IPS-20b (cell line): Measurements from ENCODE around the gene MSI2.
A peak's percentile ranks its signal among the peaks of the same experiment; 100 is the strongest.
"Not testable (repeated sequence)": the region's sequence is repeated elsewhere in the genome, so short reads cannot be mapped to it uniquely, and the experiment has no call there.

Experiments
- H3K27ac ChIP-seq: one replicate; pipeline ENCODE4 v1.5.1; 2013; ENCODE audit warnings: low read length
- H3K27me3 ChIP-seq: 2 replicates; pipeline ENCODE4 v1.6.1; 2013; ENCODE audit warnings: mild to moderate bottlenecking, low read length, inconsistent platforms; ENCODE audit not compliant: insufficient read depth
- H3K36me3 ChIP-seq: 2 replicates; pipeline ENCODE4 v1.6.1; 2013; ENCODE audit warnings: low read depth, mild to moderate bottlenecking, inconsistent platforms, low read length, moderate library complexity; ENCODE audit not compliant: insufficient read depth
- H3K4me1 ChIP-seq: 2 replicates; pipeline ENCODE4 v1.6.1; 2013; ENCODE audit warnings: mild to moderate bottlenecking, control low read depth, inconsistent platforms, low read length, moderate library complexity; ENCODE audit not compliant: insufficient read depth
- H3K4me3 ChIP-seq: 2 replicates; pipeline ENCODE4 v1.5.1; 2013; ENCODE audit warnings: mild to moderate bottlenecking, low read length, inconsistent platforms
- H3K9ac ChIP-seq: 2 replicates; pipeline ENCODE4 v1.6.1; 2013; ENCODE audit warnings: low read depth, mild to moderate bottlenecking, inconsistent platforms, low read length, moderate library complexity
- H3K9me3 ChIP-seq: 2 replicates; pipeline ENCODE4 v1.6.1; 2013; ENCODE audit warnings: mild to moderate bottlenecking, low read depth, low read length, inconsistent platforms; ENCODE audit not compliant: insufficient read depth

MSI2 gene

DNA sequence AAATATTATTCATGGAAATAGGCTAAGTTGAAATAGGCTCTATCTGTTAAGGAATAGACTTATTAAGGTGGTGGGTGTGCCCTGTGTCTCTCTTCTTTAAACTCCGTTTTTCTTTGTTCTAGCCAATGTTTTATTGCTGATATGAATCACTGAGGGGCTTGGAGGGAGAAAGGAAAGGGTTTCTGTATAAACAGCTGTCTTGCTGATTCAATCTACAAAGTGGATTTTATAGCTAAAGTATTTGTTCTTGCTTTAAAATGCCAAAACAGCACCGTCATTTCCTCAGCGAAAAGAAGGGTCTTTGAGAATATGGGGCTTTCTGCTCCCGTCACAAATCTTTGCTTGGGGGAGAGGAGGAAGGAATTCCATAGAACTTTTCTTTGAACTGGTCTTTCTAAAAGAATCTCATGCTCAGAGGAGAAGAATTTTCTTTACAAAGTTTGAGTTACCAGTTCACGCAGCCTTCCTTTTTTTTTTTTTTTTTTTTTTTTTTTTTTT lies 39.3 kb downstream of the MSI2 start:
- Histone ChIP-seq H3K4me3 (no peak overlapping the region), H3K27ac (no peak overlapping the region), H3K27me3 (no peaks in the 10 kb centered on the region), H3K9ac (no peak overlapping the region), H3K9me3 (peaks cover 12% of the 10 kb centered on the region), H3K36me3 (peaks cover 52% of the 10 kb centered on the region), H3K4me1 (peaks cover 23% of the 10 kb centered on the region)

- Histone ChIP-seq H3K9ac (no peak overlapping the region), H3K4me3 (no peak overlapping the region), H3K27me3 (no peaks in the 10 kb centered on the region), H3K9me3 (peaks cover 12% of the 10 kb centered on the region), H3K4me1 (peaks cover 23% of the 10 kb centered on the region), H3K36me3 (peaks cover 53% of the 10 kb centered on the region), H3K27ac (no peak overlapping the region)
These were observed 39.9 kb downstream of the MSI2 start for GRCh38 chr17:57296231-57296630.

DNA sequence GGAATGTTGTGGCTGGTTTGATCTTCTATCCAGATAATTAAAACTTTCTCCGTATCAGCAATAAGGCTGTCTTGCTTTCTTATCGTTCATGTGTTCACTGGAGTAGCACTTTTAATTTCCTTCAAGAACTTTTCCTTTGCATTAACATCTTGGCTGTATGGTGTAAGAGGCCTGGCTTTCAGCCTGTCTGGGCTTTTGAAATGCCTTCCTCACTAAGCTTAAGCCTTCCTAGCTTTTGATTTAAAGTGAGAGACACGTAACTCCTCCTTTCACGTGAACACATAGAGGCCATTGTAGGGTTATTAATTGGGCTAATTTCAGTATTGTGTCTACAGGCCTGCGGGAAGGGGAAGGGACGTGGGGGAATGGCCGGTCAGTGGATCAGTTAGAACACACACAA lies 42.9 kb downstream of the MSI2 start:
- no peak overlapping the region for H3K9ac ChIP-seq
- peaks cover 12% of the 10 kb centered on the region for H3K9me3 ChIP-seq
- peaks cover 19% of the 10 kb centered on the region for H3K4me1 ChIP-seq
- H3K27ac ChIP-seq, result no peak overlapping the region
- H3K36me3 ChIP-seq, result peaks cover 39% of the 10 kb centered on the region
- no peaks in the 10 kb centered on the region for H3K27me3 ChIP-seq
- no peak overlapping the region for H3K4me3 ChIP-seq

DNA sequence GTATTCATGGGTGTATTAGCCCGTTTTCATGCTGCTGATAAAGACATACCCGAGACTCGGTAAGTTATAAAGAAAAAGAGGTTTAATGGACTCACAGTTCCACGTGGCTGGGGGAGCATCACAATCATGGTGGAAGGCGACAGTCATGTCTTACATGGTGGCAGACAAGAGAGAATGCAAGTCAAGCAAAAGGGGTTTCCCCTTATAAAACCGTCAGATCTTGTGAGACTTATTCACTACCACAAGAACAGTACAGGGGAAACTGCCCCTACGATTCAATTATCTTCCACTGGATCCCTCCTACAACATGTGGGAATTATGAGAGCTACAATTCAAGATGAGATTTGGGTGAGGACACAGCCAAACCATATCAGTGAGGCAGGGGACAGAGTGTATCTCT lies 44.3 kb downstream of the MSI2 start:
- H3K4me3 ChIP-seq, H3K27ac ChIP-seq, H3K27me3 ChIP-seq, H3K9ac ChIP-seq: not testable (repeated sequence)
- H3K36me3 ChIP-seq, result peaks cover 36% of the 10 kb centered on the region
- peaks cover 13% of the 10 kb centered on the region; the same call in 1 of the 2 replicates for H3K4me1 ChIP-seq
- H3K9me3 ChIP-seq, result peaks cover 12% of the 10 kb centered on the region

DNA sequence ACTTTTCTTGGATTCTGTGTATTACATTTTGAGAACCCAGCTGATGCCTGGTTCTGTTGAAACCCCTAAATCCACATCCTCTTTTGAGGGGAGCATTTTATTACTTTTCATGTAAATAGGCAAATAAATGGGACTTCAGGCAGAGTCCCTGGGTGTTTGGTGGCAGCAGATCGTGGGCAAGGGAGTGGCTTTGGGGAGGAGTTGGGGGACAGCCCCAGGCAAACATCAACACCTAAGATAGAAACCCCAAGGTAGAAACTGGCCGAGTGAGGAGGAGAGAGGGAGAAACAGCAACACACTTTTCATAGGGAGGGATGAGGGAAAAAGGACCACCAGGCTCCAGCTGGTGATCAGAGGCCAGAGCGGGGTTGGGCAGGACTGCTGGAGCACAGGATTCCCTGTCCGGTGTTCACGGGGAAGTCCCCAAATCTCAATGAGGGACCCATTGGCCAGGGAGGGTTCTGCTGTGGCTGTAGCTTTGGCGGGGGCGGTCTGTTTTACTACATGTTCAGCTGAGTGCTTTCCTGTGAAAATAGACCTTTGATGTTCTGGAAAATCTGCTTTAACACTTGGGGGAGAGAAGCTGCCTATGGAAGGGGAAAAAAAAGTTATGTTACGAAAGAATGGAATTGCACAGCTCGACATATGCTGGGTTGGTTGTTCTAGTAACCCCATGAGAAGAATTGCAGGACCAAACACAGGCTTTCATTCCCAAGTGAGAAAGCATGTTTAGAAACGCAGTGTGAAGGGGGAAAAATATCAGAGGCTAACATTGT lies 46.6 kb downstream of the MSI2 start:
- Histone ChIP-seq H3K27ac (no peak overlapping the region), H3K4me3 (no peak overlapping the region), H3K27me3 (no peaks in the 10 kb centered on the region), H3K9ac (no peak overlapping the region), H3K36me3 (peaks cover 32% of the 10 kb centered on the region), H3K9me3 (peaks cover 6% of the 10 kb centered on the region; the same call in 1 of the 2 replicates), H3K4me1 (peaks cover 11% of the 10 kb centered on the region; the same call in 1 of the 2 replicates)

- no peak overlapping the region for H3K4me3 ChIP-seq
- no peaks in the 10 kb centered on the region for H3K9me3 ChIP-seq
- no peak overlapping the region for H3K27ac ChIP-seq
- peaks cover 11% of the 10 kb centered on the region; the same call in 1 of the 2 replicates for H3K4me1 ChIP-seq
- no peaks in the 10 kb centered on the region for H3K27me3 ChIP-seq
- H3K36me3 ChIP-seq, result peaks cover 18% of the 10 kb centered on the region
- H3K9ac ChIP-seq, result no peak overlapping the region
These were observed 48.9 kb downstream of the MSI2 start for GRCh38 chr17:57305144-57305728.

DNA sequence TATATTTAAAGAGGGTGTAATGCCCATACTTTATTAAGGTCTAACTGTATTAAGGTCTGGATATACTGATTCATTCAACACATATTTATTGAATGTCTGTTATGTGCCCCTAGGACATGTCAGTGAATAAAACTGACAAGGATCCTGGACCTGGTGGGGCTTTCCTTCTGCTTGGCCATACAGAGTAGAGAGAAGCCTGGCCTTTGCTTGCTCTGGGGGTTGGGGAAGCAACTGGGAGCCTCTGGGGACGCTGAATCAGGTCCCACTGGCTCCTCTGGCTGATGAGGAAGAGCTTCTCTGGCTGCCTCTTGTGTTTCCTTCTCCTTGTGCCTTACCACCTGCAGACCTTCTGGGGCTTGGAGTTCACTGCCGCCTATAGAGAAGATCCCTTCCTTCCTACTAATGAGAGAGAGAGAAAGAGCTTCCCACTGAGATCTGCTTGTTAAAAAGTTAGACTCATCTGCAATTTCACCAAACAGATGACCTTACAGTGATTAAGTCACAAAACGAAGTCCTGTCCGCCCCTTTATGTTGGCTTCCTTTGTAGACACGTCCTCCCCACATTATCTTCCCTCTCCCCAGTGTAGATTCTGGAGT lies 49.7 kb downstream of the MSI2 start:
- H3K36me3 ChIP-seq, result peaks cover 10% of the 10 kb centered on the region

DNA sequence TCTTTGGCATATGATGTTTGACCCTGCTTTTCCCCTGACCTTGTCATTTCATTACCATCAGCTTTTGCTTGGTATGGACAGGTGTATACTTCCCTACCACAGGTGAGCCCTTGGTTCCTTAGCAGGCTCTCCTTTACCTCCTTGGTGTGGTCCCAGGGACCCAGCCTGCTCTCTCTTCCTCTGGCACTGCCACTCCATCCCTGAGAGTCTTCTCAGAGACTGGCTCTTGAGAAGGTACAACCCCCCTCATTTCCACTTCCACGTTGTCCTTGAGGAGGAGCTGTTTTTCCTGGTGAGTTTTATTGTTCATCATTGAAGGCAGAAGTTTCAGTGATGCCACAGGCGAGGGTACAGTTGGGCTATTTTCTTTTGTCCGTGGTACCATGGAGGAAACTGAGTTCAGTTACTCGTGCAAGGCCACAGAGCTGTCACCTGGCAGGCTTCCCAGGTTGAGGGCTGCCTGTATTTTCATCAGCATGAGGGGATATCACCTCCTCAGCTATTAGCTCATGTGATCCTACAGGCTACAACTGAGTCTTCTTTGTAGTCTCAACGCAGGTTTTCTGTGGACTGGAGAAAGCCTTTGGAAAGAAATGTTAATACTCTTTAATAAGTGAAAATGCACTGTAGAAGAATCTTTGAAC lies 52.3 kb downstream of the MSI2 start:
- no peaks in the 10 kb centered on the region for H3K27me3 ChIP-seq
- H3K9ac ChIP-seq, result no peak overlapping the region
- H3K27ac ChIP-seq, result no peak overlapping the region
- no peak overlapping the region for H3K4me3 ChIP-seq
- peaks cover 8% of the 10 kb centered on the region for H3K36me3 ChIP-seq
- no peaks in the 10 kb centered on the region for H3K9me3 ChIP-seq
- peaks cover 40% of the 10 kb centered on the region for H3K4me1 ChIP-seq

More for the DNA sequence above, 49.7 kb downstream of the MSI2 start:
- Histone ChIP-seq H3K9me3 (no peaks in the 10 kb centered on the region), H3K27ac (no peak overlapping the region), H3K27me3 (no peaks in the 10 kb centered on the region), H3K4me1 (peaks cover 15% of the 10 kb centered on the region), H3K4me3 (no peak overlapping the region), H3K9ac (no peak overlapping the region)

DNA sequence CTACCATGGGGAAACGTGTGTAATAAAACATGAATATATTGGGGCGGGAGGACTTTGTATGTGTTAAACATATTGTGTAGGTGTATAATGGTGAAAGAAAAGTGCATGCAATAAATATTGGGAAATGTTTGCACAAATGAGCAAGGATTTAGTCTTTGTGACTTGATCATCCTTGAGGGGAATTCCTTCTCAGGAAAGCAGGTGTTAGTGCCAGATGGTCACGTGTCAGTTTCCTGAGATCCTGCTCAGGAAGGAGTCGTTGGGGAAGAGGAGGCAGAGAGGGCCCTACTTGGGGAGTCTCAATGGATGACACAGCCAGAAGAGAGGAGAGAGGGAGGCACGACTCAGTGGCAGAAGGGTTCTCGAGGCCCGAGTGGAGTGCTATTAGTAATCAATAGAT lies 53.2 kb downstream of the MSI2 start:
- no peaks in the 10 kb centered on the region for H3K9me3 ChIP-seq
- no peak overlapping the region for H3K9ac ChIP-seq
- H3K36me3 ChIP-seq, result peaks cover 8% of the 10 kb centered on the region
- no peak overlapping the region for H3K27ac ChIP-seq
- H3K4me3 ChIP-seq, result no peak overlapping the region
- no peaks in the 10 kb centered on the region for H3K27me3 ChIP-seq
- peaks cover 45% of the 10 kb centered on the region for H3K4me1 ChIP-seq

DNA sequence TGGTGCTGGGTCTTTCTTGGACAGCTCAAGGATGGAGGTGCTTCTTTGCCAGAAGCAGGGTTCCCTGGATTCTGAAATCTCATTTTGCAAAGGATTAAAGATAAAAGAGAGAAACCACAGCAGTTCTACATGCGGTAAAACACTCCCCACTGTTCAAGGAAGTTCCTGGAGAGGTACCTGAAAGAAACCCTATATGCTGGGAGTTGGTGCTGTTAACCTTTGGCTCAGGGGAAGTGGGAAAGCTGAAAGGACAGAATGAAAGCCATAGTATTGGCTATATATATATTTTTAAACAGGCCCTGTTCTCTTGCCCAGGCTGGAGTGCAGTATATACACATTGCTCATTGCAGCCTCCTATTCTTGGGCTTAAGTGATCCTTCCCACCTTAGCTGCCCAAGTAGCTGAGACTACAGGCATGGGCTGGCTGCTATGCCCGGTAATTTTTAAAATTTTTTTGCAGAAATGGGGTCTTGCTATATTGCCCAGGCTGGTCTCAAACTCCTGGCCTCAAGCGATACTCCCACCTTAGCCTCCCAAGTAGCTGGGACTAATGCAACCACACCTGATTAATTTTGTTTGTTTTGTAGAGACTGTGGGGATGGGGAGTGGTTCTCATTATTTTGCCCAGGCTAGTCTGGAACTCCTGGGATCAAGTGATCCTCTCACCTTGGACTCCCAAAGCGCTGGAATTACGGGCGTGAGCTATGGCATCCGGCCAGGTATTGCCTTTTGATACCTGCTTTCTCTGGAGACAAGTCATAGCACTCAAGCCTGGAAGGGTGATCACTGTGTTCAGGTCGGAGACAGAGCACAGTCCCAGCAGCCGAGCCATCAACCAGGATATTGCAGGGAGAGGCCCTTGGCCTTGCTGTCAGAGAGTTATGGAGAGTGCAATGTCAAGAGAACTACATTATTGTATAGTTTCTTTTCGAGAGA lies 55.2 kb downstream of the MSI2 start:
- H3K9ac ChIP-seq, result no peak overlapping the region; the same call in 1 of the 2 replicates
- no peak overlapping the region; the same call in 1 of the 2 replicates for H3K4me3 ChIP-seq
- no peaks in the 10 kb centered on the region for H3K27me3 ChIP-seq
- H3K4me1 ChIP-seq, result peaks cover 43% of the 10 kb centered on the region
- no peaks in the 10 kb centered on the region for H3K9me3 ChIP-seq
- peaks cover 8% of the 10 kb centered on the region for H3K36me3 ChIP-seq
- peak overlapping the region; percentile 39 for H3K27ac ChIP-seq

DNA sequence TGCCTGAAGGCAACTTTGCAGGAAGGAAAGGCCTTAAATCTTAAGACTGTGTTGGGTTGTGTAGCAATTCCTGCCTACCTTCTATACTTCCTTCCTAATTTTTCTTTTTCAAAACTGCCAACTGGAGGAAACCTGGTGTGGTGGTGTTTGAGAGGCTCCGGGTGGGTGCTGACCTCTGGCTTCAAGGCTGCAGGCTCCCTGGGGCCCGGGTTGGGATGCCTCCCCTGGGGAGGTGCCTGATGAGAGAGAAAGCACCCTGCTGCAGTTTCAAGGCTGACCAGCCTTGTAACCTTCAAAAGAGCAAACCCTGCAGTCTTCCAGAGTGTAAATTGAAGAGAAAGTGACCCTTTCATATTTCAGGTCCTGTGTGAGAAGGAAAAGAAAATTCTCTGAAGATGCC lies 55.9 kb downstream of the MSI2 start:
- H3K9me3 ChIP-seq, result no peaks in the 10 kb centered on the region
- H3K27me3 ChIP-seq, result no peaks in the 10 kb centered on the region
- no peak overlapping the region for H3K27ac ChIP-seq
- no peak overlapping the region for H3K4me3 ChIP-seq
- H3K4me1 ChIP-seq, result peaks cover 43% of the 10 kb centered on the region
- H3K9ac ChIP-seq, result peak overlapping the region; percentile 20; the same call in 1 of the 2 replicates
- H3K36me3 ChIP-seq, result peaks cover 8% of the 10 kb centered on the region
